AG09309 (cell line): ENCODE measurements around the gene RAB1B.

Experiments
- DNase-seq: peaks from one replicate; pipeline ENCODE4 v3.0.0-alpha.2; 2010; ENCODE audit warnings: low read depth
- H3K4me3 ChIP-seq: 2 replicates; pipeline ENCODE4 v1.5.1; 2011; ENCODE audit warnings: mild to moderate bottlenecking, low read depth, low read length, moderate library complexity; ENCODE audit not compliant: control insufficient read depth
- CTCF ChIP-seq: IDR thresholded peaks from 2 replicates; pipeline ENCODE4 v1.5.1; 2011; ENCODE audit warnings: mild to moderate bottlenecking, low read depth, low read length, inconsistent platforms; ENCODE audit not compliant: insufficient read depth, control insufficient read depth; ENCODE audit errors: missing control alignments

The RAB1B gene

GRCh38 chr11:66324664-66325063 lies 56.2 kb downstream of the RAB1B start:
- no peak for TF ChIP-seq CTCF
- no peak overlapping the region for H3K4me3 ChIP-seq
- no peak for DNase-seq

- no peak overlapping the region for H3K4me3 ChIP-seq
- no peak for TF ChIP-seq CTCF
- DNase-seq = no peak
Observed at GRCh38 chr11:66325263-66325671, 56.8 kb downstream of the RAB1B start.

GRCh38 chr11:66326261-66327111 lies 58.0 kb downstream of the RAB1B start:
- no peak for TF ChIP-seq CTCF
- no peak overlapping the region for H3K4me3 ChIP-seq
- no peak for DNase-seq
